Ovary (tissue), 9 donors: ENCODE measurements around the gene CD2BP2. TPM values are rescaled to one million over a fixed set of nuclear protein-coding genes. Genes with fewer than 3 reads are reported as not detected.

ENCODE experiments used
- DNase-seq, 5 donors: peaks; one replicate each; pipeline ENCODE4 v3.0.0-alpha.2; 2019 to 2020
- H3K27ac ChIP-seq, 2 donors: fragments of 200-600 bp; one replicate each; pipeline versions ENCODE4 v1.5.1 to v1.8.0; 2019 to 2022
- H3K27me3 ChIP-seq: fragments of 200-600 bp; one replicate; pipeline ENCODE4 v1.8.0; 2022
- H3K36me3 ChIP-seq: fragments of 200-600 bp; sonication (generic); one replicate; pipeline ENCODE4 v1.5.1; 2019
- H3K4me1 ChIP-seq: one replicate; pipeline ENCODE4 v1.8.1; 2013; ENCODE audit warnings: mild to moderate bottlenecking, moderate library complexity; ENCODE audit not compliant: insufficient read depth
- H3K4me3 ChIP-seq: fragments of 200-600 bp; sonication (generic); one replicate; pipeline ENCODE4 v1.5.1; 2017
- H3K9me3 ChIP-seq, 2 donors: fragments of 200-600 bp in 1 of 2; sonication (generic) in 1 of 2; one replicate each; pipeline versions ENCODE4 v1.5.1 to v1.8.1; 2013 to 2019; ENCODE audit warnings: mild to moderate bottlenecking in 1 of 2, moderate library complexity in 1 of 2
- EP300 ChIP-seq: sonication (generic); formaldehyde crosslinking; IDR thresholded peaks from one replicate; pipeline ENCODE4 v1.6.1; 2017; ENCODE audit warnings: antibody characterized with exemption
- POLR2A ChIP-seq: fragments of 450-650 bp; IDR thresholded peaks from one replicate; pipeline ENCODE4 v1.6.1; 2017; ENCODE audit warnings: antibody characterized with exemption, mild to moderate bottlenecking, moderate library complexity
- WGBS, 3 donors: extraction: QIAGEN DNeasy Blood & Tissue Kit in 1 of 3; methylation state at CpG; one replicate each; pipeline versions ENCODE4 v1.1.5 to v1.1.7; 2013 to 2017; 5-methylcytosine and 5-hydroxymethylcytosine counted together
- intact Hi-C, 4 donors: fragments of 100-400 bp; cut with DNase I; formaldehyde crosslinking; loops; one replicate each; pipeline versions ENCODE4 v1.11.0 to v1.15.1; 2022 to 2023
- polyA plus RNA-seq, 2 donors: library from polyadenylated mRNA; stranded (reverse); fragments of 200-250 nt in 1 of 2; fragments of 350-450 nt in 1 of 2; fragmentation: Illumina TruSeq in 1 of 2; extraction: RNeasy Lipid Tissue Mini Kit (QIAGEN cat#74804) in 1 of 2; gene quantifications; one replicate each; pipeline ENCODE4 v1.2.3, GENCODE V29; 2013 to 2014
- total RNA-seq, 7 donors: library from RNA; depleted of rRNA in 2 of 7; stranded (reverse); fragments of >200 nt in 2 of 7; fragmentation: NEBNext Ultra II Directional in 3 of 7; extraction: Animal tissue kit (Norgen Biotek cat#: 25700) in 3 of 7; gene quantifications; one replicate each; pipeline versions ENCODE4 v1.1.0 to v1.2.4, GENCODE V29; 2016 to 2023
- TF ChIP-seq, protein P1 (sequence below), 3 donors: fragments of 450-650 bp in 2 of 3; fragments of 200-600 bp in 1 of 3; IDR thresholded peaks; one replicate each; pipeline versions ENCODE4 v1.5.1 to v1.8.0; 2016 to 2022; ENCODE audit warnings: antibody characterized with exemption in 3 of 3, mild to moderate bottlenecking in 1 of 3
- donor health status: DM: no; HTN: no; CAD: no; lungs with moderate emphysema.
- donor health status: DM: no; HTN: no; CAD: no.
- donor health status: Bipolar disorder and iron deficiency.
- donor health status: DM: yes; HTN: yes; CAD: no.
- donor health status: DM: no; HTN: no; CAD: no.
- donor health status: DM: yes; HTN: yes; CAD: no.

The CD2BP2 gene
- total and polyA plus RNA-seq, 9 donors = 29.2 to 81.7 (median 64.7) TPM

DNA sequence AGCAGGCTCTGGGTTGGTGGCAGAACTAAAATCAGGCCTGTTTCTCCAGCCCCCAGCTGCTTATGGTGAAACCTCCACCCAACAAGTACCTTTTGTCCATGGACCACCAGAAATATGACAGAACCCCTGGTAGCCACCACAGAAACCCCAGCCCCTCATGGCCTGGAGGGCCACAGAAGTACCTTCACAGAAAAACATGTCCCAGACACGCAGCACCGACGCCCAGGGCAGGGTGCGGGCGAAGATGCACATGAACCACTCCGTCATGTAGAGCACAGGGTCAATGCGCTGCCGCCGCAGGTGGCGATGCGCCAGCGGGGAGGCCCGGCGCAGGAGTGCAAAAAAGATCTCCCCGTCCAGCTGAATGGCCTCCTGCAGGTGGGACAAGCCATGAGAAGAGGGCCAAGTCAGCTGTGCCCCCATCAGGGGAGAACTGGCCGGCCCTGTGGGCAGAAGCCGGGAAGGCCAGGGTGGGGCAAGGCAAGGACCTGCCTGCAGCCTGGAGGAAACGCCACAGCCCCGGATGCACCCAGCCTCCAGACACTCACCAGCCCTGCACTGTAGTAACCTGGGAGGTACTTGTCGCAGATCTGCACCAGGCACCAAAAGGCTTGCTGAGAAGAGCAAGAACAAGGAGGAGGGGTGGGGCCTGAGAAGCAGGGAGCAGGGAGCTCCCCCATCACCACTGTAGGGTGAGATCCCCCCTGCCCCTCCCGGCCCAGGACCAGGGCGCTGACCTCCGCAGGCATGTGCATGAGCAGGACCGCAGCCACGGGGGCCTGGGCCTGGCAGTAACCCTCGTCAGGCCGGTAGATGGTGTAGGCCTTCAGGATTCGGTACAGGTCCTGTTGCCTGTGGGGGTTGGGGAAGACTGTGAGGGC is 4.1 kb upstream of the CD2BP2 start:
- H3K4me3 ChIP-seq = no peak overlapping the region
- TF ChIP-seq EP300 = no peak
- intact Hi-C loops = no loop called here

DNA sequence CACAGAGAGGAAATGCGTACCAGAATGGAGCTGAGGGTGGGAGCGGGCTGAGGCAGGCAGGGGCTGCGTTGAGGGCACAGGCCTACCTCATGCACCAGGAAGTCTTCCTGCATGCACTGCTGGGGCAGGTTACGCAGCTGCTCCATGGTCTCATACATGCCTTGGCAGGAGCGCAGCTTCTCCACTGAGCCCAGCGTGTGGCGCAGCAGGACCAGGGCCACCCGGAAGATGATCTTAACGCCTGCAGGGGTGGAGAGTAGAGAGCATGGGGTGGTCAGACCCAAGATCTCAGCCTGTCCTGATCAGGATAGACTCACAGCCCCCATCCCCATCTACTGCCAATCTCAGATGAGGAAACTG is 3.4 kb upstream of the CD2BP2 start:
- no peaks in the 10 kb centered on the region for H3K36me3 ChIP-seq
- H3K27ac ChIP-seq = no peak overlapping the region
- WGBS, 3 donors = 85 to 92% (median 88%) methylated on average over 9 of the region's 9 CpGs
- no peak for DNase-seq
- peaks cover 11% of the 10 kb centered on the region for H3K4me1 ChIP-seq
- H3K27me3 ChIP-seq = no peaks in the 10 kb centered on the region
- no peaks in the 10 kb centered on the region for H3K9me3 ChIP-seq
- intact Hi-C loops = no loop called here
- no peak overlapping the region for H3K4me3 ChIP-seq
- TF ChIP-seq EP300 (no peak), POLR2A (no peak)
- TF ChIP-seq, protein P1, sequence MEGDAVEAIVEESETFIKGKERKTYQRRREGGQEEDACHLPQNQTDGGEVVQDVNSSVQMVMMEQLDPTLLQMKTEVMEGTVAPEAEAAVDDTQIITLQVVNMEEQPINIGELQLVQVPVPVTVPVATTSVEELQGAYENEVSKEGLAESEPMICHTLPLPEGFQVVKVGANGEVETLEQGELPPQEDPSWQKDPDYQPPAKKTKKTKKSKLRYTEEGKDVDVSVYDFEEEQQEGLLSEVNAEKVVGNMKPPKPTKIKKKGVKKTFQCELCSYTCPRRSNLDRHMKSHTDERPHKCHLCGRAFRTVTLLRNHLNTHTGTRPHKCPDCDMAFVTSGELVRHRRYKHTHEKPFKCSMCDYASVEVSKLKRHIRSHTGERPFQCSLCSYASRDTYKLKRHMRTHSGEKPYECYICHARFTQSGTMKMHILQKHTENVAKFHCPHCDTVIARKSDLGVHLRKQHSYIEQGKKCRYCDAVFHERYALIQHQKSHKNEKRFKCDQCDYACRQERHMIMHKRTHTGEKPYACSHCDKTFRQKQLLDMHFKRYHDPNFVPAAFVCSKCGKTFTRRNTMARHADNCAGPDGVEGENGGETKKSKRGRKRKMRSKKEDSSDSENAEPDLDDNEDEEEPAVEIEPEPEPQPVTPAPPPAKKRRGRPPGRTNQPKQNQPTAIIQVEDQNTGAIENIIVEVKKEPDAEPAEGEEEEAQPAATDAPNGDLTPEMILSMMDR (IDR thresholded peaks at IDR 0.05) = no peak

More for the DNA sequence above, 4.1 kb upstream of the CD2BP2 start:
- Histone ChIP-seq H3K27ac (no peak overlapping the region), H3K36me3 (no peaks in the 10 kb centered on the region), H3K27me3 (no peaks in the 10 kb centered on the region), H3K9me3 (no peaks in the 10 kb centered on the region), H3K4me1 (peaks cover 9% of the 10 kb centered on the region)
- DNase-seq = peak in 1 of 5 donors; percentile 31
- WGBS, 3 donors = 82 to 86% (median 83%) methylated on average over 28 of the region's 28 CpGs

DNA sequence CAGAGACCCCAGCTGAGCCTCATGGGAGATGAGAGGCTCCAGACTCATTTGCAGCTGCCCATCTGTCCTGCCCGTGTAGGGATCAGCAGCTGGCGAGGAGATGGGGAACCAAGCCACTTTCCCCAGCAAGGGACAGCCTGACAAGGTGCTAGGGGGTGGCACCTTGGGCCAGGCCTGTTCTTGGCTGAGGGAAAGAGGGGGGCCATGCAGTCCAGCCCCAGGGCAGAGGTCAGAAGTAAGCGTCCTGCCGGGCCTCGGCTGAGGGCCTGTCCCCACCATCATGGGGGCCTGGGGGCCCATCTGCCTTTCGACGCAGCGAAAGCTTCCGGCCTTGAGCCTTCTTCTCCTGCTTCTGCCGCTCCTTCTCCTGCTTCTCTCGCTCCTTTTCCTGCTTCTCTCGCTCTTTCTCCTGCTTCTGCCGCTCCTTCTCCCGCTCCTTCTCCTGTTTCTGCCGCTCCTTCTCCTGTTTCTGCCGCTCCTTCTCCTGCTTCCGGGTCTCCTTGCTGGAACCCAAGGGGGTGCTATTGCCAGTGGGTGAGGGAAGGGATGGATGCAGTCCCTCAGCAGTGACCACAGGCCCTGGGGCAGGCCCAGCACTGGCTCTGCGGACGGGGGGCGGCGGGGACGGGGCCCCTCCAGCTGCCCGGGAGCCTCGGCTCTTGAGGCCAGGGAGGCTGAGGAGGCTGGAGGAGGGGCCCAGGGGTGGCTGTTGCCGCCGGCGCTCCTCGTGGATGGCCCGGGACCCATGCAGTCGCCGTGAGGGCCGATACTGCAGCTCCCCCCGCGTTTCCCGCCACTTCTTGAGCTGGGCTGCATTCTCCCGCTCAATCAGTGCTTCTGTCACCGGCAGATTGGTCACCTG is 2.8 kb upstream of the CD2BP2 start:
- H3K27me3 ChIP-seq = no peaks in the 10 kb centered on the region
- H3K4me3 ChIP-seq = no peak overlapping the region
- H3K4me1 ChIP-seq = peaks cover 11% of the 10 kb centered on the region
- H3K9me3 ChIP-seq = no peaks in the 10 kb centered on the region
- no peak for DNase-seq
- no peak overlapping the region for H3K27ac ChIP-seq
- no peaks in the 10 kb centered on the region for H3K36me3 ChIP-seq
- WGBS, 3 donors = 75 to 76% (median 76%) methylated on average over 37 of the region's 37 CpGs
- TF ChIP-seq, protein P1 (IDR thresholded peaks at IDR 0.05) = no peak
- TF ChIP-seq POLR2A (no peak), EP300 (no peak)
- intact Hi-C loops = no loop called here

DNA sequence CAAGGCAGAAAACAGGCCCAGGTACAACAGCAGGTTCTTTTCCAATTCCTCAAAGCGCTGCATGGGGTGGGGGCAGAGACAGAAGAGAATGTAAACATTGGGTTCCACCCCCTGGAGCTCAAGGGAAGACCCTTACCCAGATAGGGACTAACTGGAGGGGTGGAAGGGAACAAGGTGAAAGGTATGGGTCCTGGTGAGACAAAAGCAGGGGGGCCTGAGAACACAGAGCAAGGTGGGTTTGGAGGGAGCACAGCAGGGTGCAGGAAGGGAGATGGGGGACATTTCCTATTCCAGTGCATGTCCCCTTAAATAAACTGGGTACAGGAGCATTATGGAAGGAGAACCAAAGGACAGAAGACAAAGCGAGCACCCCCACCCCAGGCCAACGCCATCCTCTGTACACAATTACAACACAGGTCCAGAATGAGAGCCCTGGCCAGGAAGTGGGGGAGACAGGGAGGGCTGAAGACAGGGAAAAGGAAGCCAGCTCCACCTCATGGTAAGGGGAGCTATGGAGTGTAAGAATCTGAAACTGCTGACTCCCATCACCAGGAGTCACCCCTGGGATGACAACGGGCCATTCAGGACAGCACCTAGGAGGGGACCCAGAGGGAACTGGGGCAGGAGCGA is 2.1 kb upstream of the CD2BP2 start:
- Histone ChIP-seq H3K27ac (no peak overlapping the region), H3K27me3 (no peaks in the 10 kb centered on the region), H3K4me1 (peaks cover 17% of the 10 kb centered on the region), H3K36me3 (no peaks in the 10 kb centered on the region), H3K9me3 (no peaks in the 10 kb centered on the region), H3K4me3 (no peak overlapping the region)
- TF ChIP-seq POLR2A (no peak), EP300 (no peak)
- TF ChIP-seq, protein P1 (IDR thresholded peaks at IDR 0.05) = no peak
- DNase-seq = no peak
- intact Hi-C loops = no loop called here
- 68 to 74% (median 71%) methylated on average over 5 of the region's 5 CpGs for WGBS, 3 donors
